GM19193 (cell line): Measurements from ENCODE around the gene HCFC1R1.

Source experiments
- POLR2A ChIP-seq: IDR thresholded peaks from 4 replicates; pipeline ENCODE4 v1.6.1; 2011; ENCODE audit not compliant: insufficient read depth, insufficient read length; ENCODE audit errors: extremely low read depth

Gene HCFC1R1

GRCh38 chr16:2981177-2981898, 42.4 kb downstream of the HCFC1R1 start:
- TF ChIP-seq POLR2A, result no peak

GRCh38 chr16:2980227-2981176, 43.2 kb downstream of the HCFC1R1 start, which contains the start of gene PKMYT1:
TSS of gene PKMYT1 (minus strand) at chr16:2980446. CDS start at chr16:2979657, 789 bp downstream.
- TF ChIP-seq POLR2A, result peak; percentile 92

GRCh38 chr16:2979669-2980226, 44.0 kb downstream of the HCFC1R1 start:
- no peak for TF ChIP-seq POLR2A

- no peak for TF ChIP-seq POLR2A
Observed at GRCh38 chr16:2977440-2977839, 46.3 kb downstream of the HCFC1R1 start.

- TF ChIP-seq POLR2A, result no peak
Observed at GRCh38 chr16:2976673-2977072, 47.1 kb downstream of the HCFC1R1 start.

GRCh38 chr16:2976201-2976600, 47.5 kb downstream of the HCFC1R1 start:
- no peak for TF ChIP-seq POLR2A

- TF ChIP-seq POLR2A, result no peak
Observed at GRCh38 chr16:2975161-2975795, 48.5 kb downstream of the HCFC1R1 start.

- TF ChIP-seq POLR2A, result no peak
Observed at GRCh38 chr16:2974319-2975056, 49.3 kb downstream of the HCFC1R1 start.

- no peak for TF ChIP-seq POLR2A
Observed at GRCh38 chr16:2973605-2974318, 50.0 kb downstream of the HCFC1R1 start.

- peak; percentile 26 for TF ChIP-seq POLR2A
Observed at GRCh38 chr16:2973093-2973492, 50.6 kb downstream of the HCFC1R1 start.
